A549 (cell line): ENCODE results near the gene KLHDC7B. TPM values are rescaled to one million over a fixed set of nuclear protein-coding genes. Genes with fewer than 3 reads are reported as not detected.

Experiments
- ATAC-seq, 2 experiments: fragments of 200-7000 bp in 1 of 2; fragments of >200 bp in 1 of 2; cut with Nextera tagmentation in 1 of 2; cut with Tn5 transposase in 1 of 2; 3 replicates each; pipeline versions ENCODE4 v1.8.0 to v1.9.1; 2018 to 2020; ENCODE audit warnings: mild to moderate bottlenecking in 1 of 2, moderate library complexity in 1 of 2
- CTCF ChIA-PET: fragments of 300-600 bp; sonication (Branson Sonifier 250); formaldehyde crosslinking; extraction: SDS; loops from one replicate; lab custom pipeline; 2021; ENCODE audit warnings: antibody characterized with exemption, inconsistent platforms; lab: Yijun Ruan, JAX
- POLR2A ChIA-PET: fragments of 350-600 bp; formaldehyde crosslinking; extraction: SDS; loops from one replicate; lab custom pipeline; 2021; ENCODE audit warnings: antibody characterized with exemption, inconsistent platforms; lab: Yijun Ruan, JAX
- DNase-seq, 2 experiments: peaks; one replicate each; pipeline versions ENCODE4 v3.0.0 to v3.0.0-alpha.2; 2011 to 2016; ENCODE audit warnings: low read depth in 1 of 2, low spot score in 1 of 2
- FAIRE-seq: peaks from 2 replicates; lab custom pipeline; 2011; peaks lifted over from hg19 to GRCh38; lab: Jason Lieb, UNC
- H3K27ac ChIP-seq, 2 experiments: fragments of >200 bp; sonication (Bioruptor Twin); formaldehyde crosslinking; 3 replicates each; pipeline ENCODE4 v1.5.1; 2016 to 2017
- H3K4me1 ChIP-seq: fragments of >200 bp; sonication (Bioruptor Twin); formaldehyde crosslinking; 3 replicates; pipeline ENCODE4 v1.6.1; 2016
- H3K4me2 ChIP-seq: fragments of >200 bp; sonication (Bioruptor Twin); formaldehyde crosslinking; 3 replicates; pipeline ENCODE4 v1.6.1; 2016
- H3K4me3 ChIP-seq: fragments of >200 bp; sonication (Bioruptor Twin); formaldehyde crosslinking; 3 replicates; pipeline ENCODE4 v1.5.1; 2016
- H3K9me3 ChIP-seq: fragments of >200 bp; sonication (Bioruptor Twin); formaldehyde crosslinking; 3 replicates; pipeline ENCODE4 v1.6.1; 2016
- CBX8 ChIP-seq: fragments of 200-600 bp; sonication (generic); IDR thresholded peaks from 2 replicates; pipeline ENCODE4 v1.6.1; 2016
- CHD4 ChIP-seq: fragments of 200-600 bp; sonication (generic); IDR thresholded peaks from 2 replicates; pipeline ENCODE4 v1.6.1; 2016; ENCODE audit warnings: antibody characterized with exemption, mild to moderate bottlenecking, borderline replicate concordance
- EHF ChIP-seq: fragments of 250-450 bp; sonication (Bioruptor Pico); IDR thresholded peaks from 2 replicates; pipeline ENCODE4 v1.5.0; 2020; ENCODE audit warnings: mild to moderate bottlenecking
- FOSL2 ChIP-seq, 2 experiments: fragments of 450-650 bp in 1 of 2; fragments of >200 bp in 1 of 2; sonication (Bioruptor Twin) in 1 of 2; formaldehyde crosslinking; IDR thresholded peaks; 2 replicates each; pipeline versions ENCODE4 v1.5.0 to v1.6.1; 2016 to 2020; ENCODE audit warnings: mild to moderate bottlenecking in 1 of 2, moderate library complexity in 1 of 2
- GATA3 ChIP-seq: IDR thresholded peaks from 2 replicates; pipeline ENCODE4 v1.6.1; 2012; ENCODE audit warnings: borderline replicate concordance
- HDAC2 ChIP-seq: fragments of 200-600 bp; sonication (generic); IDR thresholded peaks from 2 replicates; pipeline ENCODE4 v1.6.1; 2016
- HOXB13 ChIP-seq: fragments of 250-450 bp; sonication (Bioruptor Pico); IDR thresholded peaks from 2 replicates; pipeline ENCODE4 v1.5.0; 2020; ENCODE audit warnings: low read depth, mild to moderate bottlenecking, moderate library complexity
- HOXB5 ChIP-seq: fragments of 250-450 bp; sonication (Bioruptor Pico); IDR thresholded peaks from 2 replicates; pipeline ENCODE4 v1.5.0; 2020; ENCODE audit warnings: mild to moderate bottlenecking, moderate library complexity
- KDM1A ChIP-seq: fragments of 200-600 bp; sonication (generic); IDR thresholded peaks from 2 replicates; pipeline ENCODE4 v1.6.1; 2016; ENCODE audit warnings: low read depth, mild to moderate bottlenecking
- NPAS2 ChIP-seq: fragments of 250-450 bp; sonication (Bioruptor Pico); IDR thresholded peaks from 2 replicates; pipeline ENCODE4 v1.8.0; 2022; ENCODE audit warnings: mild to moderate bottlenecking, moderate library complexity, borderline replicate concordance
- NR3C1 ChIP-seq: fragments of >200 bp; sonication (Bioruptor Twin); formaldehyde crosslinking; IDR thresholded peaks from 3 replicates; pipeline ENCODE4 v1.6.1; 2017
- RAD21 ChIP-seq, 2 experiments: fragments of >200 bp in 1 of 2; sonication (Bioruptor Twin) in 1 of 2; formaldehyde crosslinking in 1 of 2; IDR thresholded peaks in 1 of 2; conservative IDR thresholded peaks in 1 of 2; 2 replicates in 1 of 2; 3 replicates in 1 of 2; pipeline ENCODE4 v1.6.1; 2012 to 2018; ENCODE audit warnings: inconsistent platforms in 1 of 2
- SMC3 ChIP-seq: fragments of >200 bp; sonication (Bioruptor Twin); formaldehyde crosslinking; IDR thresholded peaks from 3 replicates; pipeline ENCODE4 v1.6.1; 2018; ENCODE audit warnings: inconsistent platforms
- TFCP2L1 ChIP-seq: fragments of 250-450 bp; sonication (Bioruptor Pico); IDR thresholded peaks from 2 replicates; pipeline ENCODE4 v1.5.0; 2021; ENCODE audit warnings: mild to moderate bottlenecking
- ZSCAN20 ChIP-seq: fragments of 250-450 bp; sonication (Bioruptor Pico); IDR thresholded peaks from 2 replicates; pipeline ENCODE4 v1.8.0; 2022; ENCODE audit warnings: mild to moderate bottlenecking, moderate library complexity
- WGBS: methylation state at CpG from one replicate; pipeline ENCODE4 v1.1.6; 2017; ENCODE audit errors: missing lambda C conversion rate; 5-methylcytosine and 5-hydroxymethylcytosine counted together
- polyA plus RNA-seq, 4 experiments: library from polyadenylated mRNA; depleted of rRNA in 3 of 4; stranded (reverse); fragments of >200 nt; fragmentation: RNase III in 1 of 4; extraction: RNeasy Plus Mini Kit Qiagen cat#74134 plus additional on column Dnase treatment in 1 of 4; gene quantifications; 2 replicates in 3 of 4; 3 replicates in 1 of 4; pipeline ENCODE4 v1.2.3, GENCODE V29; 2011 to 2017
- TF ChIP-seq, protein P1 (sequence below): fragments of >200 bp; sonication (Bioruptor Twin); formaldehyde crosslinking; IDR thresholded peaks from 3 replicates; pipeline ENCODE4 v1.5.1; 2016
- TF ChIP-seq, protein P2 (sequence below): fragments of 450-650 bp; IDR thresholded peaks from 2 replicates; pipeline ENCODE4 v1.6.1; 2014; ENCODE audit warnings: antibody characterized with exemption

KLHDC7B gene
- polyA plus RNA-seq, 2 of the 4 experiments (the other 2 are of a cell fraction) = 0.09 TPM; not detected in 1

DNA sequence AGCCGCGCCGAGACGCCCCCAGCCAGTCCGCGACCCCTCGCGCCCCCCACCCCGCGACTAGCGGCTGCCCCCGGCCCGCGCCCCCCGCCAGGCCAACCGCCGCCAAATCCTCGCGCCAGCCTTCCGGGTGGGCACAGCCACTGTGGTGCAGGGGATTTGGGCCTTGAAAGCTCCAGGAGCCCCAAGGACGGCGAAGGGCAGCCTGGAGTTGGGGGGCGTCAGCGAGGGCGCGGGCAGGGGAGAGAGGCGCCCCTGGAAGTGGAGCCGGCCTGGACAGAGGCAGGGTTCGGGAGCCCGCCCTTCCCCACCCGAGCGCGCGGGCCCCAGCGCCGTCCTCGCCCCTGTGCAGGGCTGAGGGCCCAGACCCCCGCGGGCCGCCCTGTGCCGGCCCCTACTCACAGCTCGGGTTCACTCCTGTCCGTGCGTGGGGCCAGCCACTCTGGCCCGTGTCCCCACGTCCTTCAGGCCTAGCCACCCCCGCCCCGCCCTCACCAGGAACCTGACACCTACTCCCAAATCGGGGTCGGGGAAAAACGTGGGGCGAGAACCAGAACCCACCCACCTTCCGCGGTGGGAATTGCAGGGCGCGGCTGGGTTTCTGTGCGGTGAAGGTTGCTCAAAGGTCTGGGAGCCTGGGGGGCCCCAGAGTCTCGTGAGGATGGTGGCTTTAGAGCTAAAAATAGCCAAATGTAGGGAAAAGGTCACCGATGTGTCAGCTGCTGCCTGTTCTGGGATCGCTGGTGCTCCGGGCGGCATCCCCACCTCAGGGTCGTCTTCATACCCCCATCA lies 32.5 kb downstream of the KLHDC7B start, which contains the start of gene CPT1B:
Gene CPT1B, minus strand, starts transcription at position 441 of the 789 bp plus-strand sequence. CDS start 512 bp downstream, outside the sequence.
- H3K4me3 ChIP-seq = no peak within 1 kb of the TSS
- no peak for TF ChIP-seq FOSL2 (IDR thresholded peaks at IDR 0.05)
- TF ChIP-seq FOSL2 (CRISPR knock-in tag; IDR thresholded peaks at IDR 0.05) = no peak
- TF ChIP-seq SMC3 = no peak
- no peak for TF ChIP-seq HOXB13 (CRISPR knock-in tag)
- no peak for TF ChIP-seq ZSCAN20 (CRISPR knock-in tag)
- TF ChIP-seq HDAC2 = no peak
- TF ChIP-seq, protein P1, sequence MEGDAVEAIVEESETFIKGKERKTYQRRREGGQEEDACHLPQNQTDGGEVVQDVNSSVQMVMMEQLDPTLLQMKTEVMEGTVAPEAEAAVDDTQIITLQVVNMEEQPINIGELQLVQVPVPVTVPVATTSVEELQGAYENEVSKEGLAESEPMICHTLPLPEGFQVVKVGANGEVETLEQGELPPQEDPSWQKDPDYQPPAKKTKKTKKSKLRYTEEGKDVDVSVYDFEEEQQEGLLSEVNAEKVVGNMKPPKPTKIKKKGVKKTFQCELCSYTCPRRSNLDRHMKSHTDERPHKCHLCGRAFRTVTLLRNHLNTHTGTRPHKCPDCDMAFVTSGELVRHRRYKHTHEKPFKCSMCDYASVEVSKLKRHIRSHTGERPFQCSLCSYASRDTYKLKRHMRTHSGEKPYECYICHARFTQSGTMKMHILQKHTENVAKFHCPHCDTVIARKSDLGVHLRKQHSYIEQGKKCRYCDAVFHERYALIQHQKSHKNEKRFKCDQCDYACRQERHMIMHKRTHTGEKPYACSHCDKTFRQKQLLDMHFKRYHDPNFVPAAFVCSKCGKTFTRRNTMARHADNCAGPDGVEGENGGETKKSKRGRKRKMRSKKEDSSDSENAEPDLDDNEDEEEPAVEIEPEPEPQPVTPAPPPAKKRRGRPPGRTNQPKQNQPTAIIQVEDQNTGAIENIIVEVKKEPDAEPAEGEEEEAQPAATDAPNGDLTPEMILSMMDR = no peak
- POLR2A ChIA-PET = no interaction called here
- no peak within 1 kb of the TSS for H3K4me2 ChIP-seq
- CTCF ChIA-PET = interaction anchor here (0.7 to 6.7 kb wide), 5 partner anchors 14 to 179 kb away, joined by 3 to 53 read pairs (median 4); partner anchors contain the start of genes SCO2 and SYCE3
- DNase-seq (no peak), ATAC-seq (no peak), FAIRE-seq (no peak)
- WGBS = 85% methylated on average over 25 of the region's 63 CpGs
- no peaks in the 10 kb centered on the region for H3K9me3 ChIP-seq
- peaks cover 7% of the 10 kb centered on the region; the same call in 1 of the 3 replicates for H3K4me1 ChIP-seq
- H3K27ac ChIP-seq = no peak within 1 kb of the TSS

DNA sequence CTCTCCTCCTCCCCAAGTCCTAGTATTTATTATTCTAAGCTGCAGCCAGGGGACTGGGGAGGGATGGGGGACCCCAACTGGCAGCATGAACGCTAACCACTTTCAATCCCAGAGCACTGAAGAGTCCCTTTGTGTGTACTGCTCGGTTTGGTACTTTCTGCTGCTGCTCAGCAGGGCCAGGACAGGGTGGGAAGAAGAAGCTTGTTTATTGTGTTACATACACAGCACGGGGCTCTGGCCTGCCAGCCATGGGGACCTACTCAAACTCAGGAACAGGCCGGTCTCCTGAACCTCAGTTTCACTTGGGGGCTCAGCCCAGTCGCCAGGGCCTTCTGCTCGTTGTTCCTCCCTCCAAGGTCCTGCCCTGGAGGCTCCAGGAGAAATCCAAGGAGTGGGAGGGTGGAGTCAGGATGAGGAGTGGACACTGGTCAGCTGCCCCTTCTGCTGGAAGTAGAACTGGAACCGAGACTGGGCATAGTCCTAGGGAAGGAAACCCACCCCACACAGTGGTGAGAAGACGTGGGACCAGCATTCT lies 33.1 kb downstream of the KLHDC7B start:
- Histone ChIP-seq H3K4me1 (peaks cover 11% of the 10 kb centered on the region; the same call in 1 of the 3 replicates), H3K4me2 (no peak overlapping the region), H3K27ac (no peak overlapping the region), H3K4me3 (no peak overlapping the region), H3K9me3 (no peaks in the 10 kb centered on the region)
- ChIA-PET CTCF (interaction anchor here (0.8 to 6.7 kb wide), 5 partner anchors 14 to 113 kb away, joined by 3 to 53 read pairs (median 4); partner anchors contain the start of genes SCO2 and SYCE3), POLR2A (no interaction called here)
- FAIRE-seq (no peak), DNase-seq (no peak), ATAC-seq (no peak)
- TF ChIP-seq RAD21 (conservative IDR thresholded peaks at IDR 0.05 in 1 of 2, IDR thresholded peaks at IDR 0.05 in 1 of 2) = no peak
- TF ChIP-seq GATA3 = no peak
- no peak for TF ChIP-seq EHF (CRISPR knock-in tag)
- no peak for TF ChIP-seq CBX8
- TF ChIP-seq CHD4 = no peak
- TF ChIP-seq TFCP2L1 = no peak
- TF ChIP-seq HOXB5 (CRISPR knock-in tag) = no peak
- WGBS = 93% methylated on average over 6 of the region's 8 CpGs

DNA sequence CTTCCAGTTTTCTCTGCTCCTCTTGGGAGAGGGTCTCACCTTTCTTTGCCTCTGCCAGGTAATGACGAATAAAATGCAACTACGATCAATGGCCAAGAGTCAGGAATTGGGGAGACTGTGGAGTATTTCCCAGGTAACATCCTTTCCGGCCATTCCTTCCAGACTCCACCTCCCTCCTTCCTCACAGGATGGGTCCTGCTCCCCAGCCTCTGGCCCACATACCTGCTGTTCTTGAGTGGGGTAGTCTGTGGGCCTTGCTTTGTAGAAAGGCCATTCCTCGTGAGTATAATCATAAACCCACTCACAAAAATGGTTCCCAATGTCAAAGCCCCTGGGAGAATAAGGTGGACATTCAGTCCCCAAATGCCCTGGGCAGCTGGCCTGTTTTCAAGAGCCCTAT lies 34.1 kb downstream of the KLHDC7B start:
- CTCF ChIA-PET = interaction anchor here (1.1 to 1.3 kb wide), 2 partner anchors 16 to 112 kb away, joined by 3 read pairs; no protein-coding TSS in a partner anchor
- H3K4me2 ChIP-seq = no peak overlapping the region
- H3K27ac ChIP-seq = no peak overlapping the region
- no peaks in the 10 kb centered on the region for H3K9me3 ChIP-seq
- H3K4me1 ChIP-seq = peaks cover 12% of the 10 kb centered on the region; the same call in 1 of the 3 replicates
- DNase-seq (no peak), ATAC-seq (no peak), FAIRE-seq (no peak)
- TF ChIP-seq KDM1A (no peak), NPAS2 (no peak), NR3C1 (no peak), EHF (CRISPR knock-in tag) (no peak), CHD4 (no peak)
- TF ChIP-seq, protein P2, sequence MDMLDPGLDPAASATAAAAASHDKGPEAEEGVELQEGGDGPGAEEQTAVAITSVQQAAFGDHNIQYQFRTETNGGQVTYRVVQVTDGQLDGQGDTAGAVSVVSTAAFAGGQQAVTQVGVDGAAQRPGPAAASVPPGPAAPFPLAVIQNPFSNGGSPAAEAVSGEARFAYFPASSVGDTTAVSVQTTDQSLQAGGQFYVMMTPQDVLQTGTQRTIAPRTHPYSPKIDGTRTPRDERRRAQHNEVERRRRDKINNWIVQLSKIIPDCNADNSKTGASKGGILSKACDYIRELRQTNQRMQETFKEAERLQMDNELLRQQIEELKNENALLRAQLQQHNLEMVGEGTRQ = no peak
- 96% methylated on average over 4 of the region's 4 CpGs for WGBS
- no peak overlapping the region for H3K4me3 ChIP-seq
- POLR2A ChIA-PET = no interaction called here
